ENCODE data around the gene FRMD1.

Gene FRMD1

GRCh38 chr6:168120390-168121302, 41.6 kb upstream of the FRMD1 start:
- Histone ChIP-seq H3K9ac (ENCODE audit: low read length) (no peak overlapping the region), H3K36me3 (ENCODE audit: control insufficient read depth, insufficient read depth, low read length) (no peaks in the 10 kb centered on the region), H3K4me3 (ENCODE audit: low read length) (no peak overlapping the region), H3K27ac (ENCODE audit: low read depth, low read length) (no peak overlapping the region), H3K4me1 (ENCODE audit: control insufficient read depth, insufficient read depth, low read length) (no peaks in the 10 kb centered on the region), H3K27me3 (ENCODE audit: control insufficient read depth, insufficient read depth, low read length) (no peaks in the 10 kb centered on the region)

GRCh38 chr6:168119539-168119938, 40.5 kb upstream of the FRMD1 start:
- H3K27me3 ChIP-seq (ENCODE audit: control insufficient read depth, insufficient read depth, low read length) = no peaks in the 10 kb centered on the region
- no peak overlapping the region for H3K9ac ChIP-seq (ENCODE audit: low read length)
- H3K36me3 ChIP-seq (ENCODE audit: control insufficient read depth, insufficient read depth, low read length) = no peaks in the 10 kb centered on the region
- H3K4me3 ChIP-seq (ENCODE audit: low read length) = no peak overlapping the region
- no peaks in the 10 kb centered on the region for H3K4me1 ChIP-seq (ENCODE audit: control insufficient read depth, insufficient read depth, low read length)
- H3K27ac ChIP-seq (ENCODE audit: low read depth, low read length) = no peak overlapping the region

GRCh38 chr6:168118935-168119334, 39.9 kb upstream of the FRMD1 start:
- no peaks in the 10 kb centered on the region for H3K27me3 ChIP-seq (ENCODE audit: control insufficient read depth, insufficient read depth, low read length)
- H3K36me3 ChIP-seq (ENCODE audit: control insufficient read depth, insufficient read depth, low read length) = no peaks in the 10 kb centered on the region
- H3K4me3 ChIP-seq (ENCODE audit: low read length) = no peak overlapping the region
- H3K9ac ChIP-seq (ENCODE audit: low read length) = no peak overlapping the region
- H3K27ac ChIP-seq (ENCODE audit: low read depth, low read length) = no peak overlapping the region
- no peaks in the 10 kb centered on the region for H3K4me1 ChIP-seq (ENCODE audit: control insufficient read depth, insufficient read depth, low read length)

GRCh38 chr6:168117942-168118341, 38.9 kb upstream of the FRMD1 start:
- Histone ChIP-seq H3K27me3 (ENCODE audit: control insufficient read depth, insufficient read depth, low read length) (no peaks in the 10 kb centered on the region), H3K27ac (ENCODE audit: low read depth, low read length) (no peak overlapping the region), H3K36me3 (ENCODE audit: control insufficient read depth, insufficient read depth, low read length) (no peaks in the 10 kb centered on the region), H3K4me1 (ENCODE audit: control insufficient read depth, insufficient read depth, low read length) (no peaks in the 10 kb centered on the region), H3K4me3 (ENCODE audit: low read length) (no peak overlapping the region), H3K9ac (ENCODE audit: low read length) (no peak overlapping the region)

GRCh38 chr6:168116975-168117899, 38.2 kb upstream of the FRMD1 start:
- no peak overlapping the region for H3K4me3 ChIP-seq (ENCODE audit: low read length)
- no peaks in the 10 kb centered on the region for H3K4me1 ChIP-seq (ENCODE audit: control insufficient read depth, insufficient read depth, low read length)
- no peaks in the 10 kb centered on the region for H3K27me3 ChIP-seq (ENCODE audit: control insufficient read depth, insufficient read depth, low read length)
- no peak overlapping the region for H3K27ac ChIP-seq (ENCODE audit: low read depth, low read length)
- no peaks in the 10 kb centered on the region for H3K36me3 ChIP-seq (ENCODE audit: control insufficient read depth, insufficient read depth, low read length)
- no peak overlapping the region for H3K9ac ChIP-seq (ENCODE audit: low read length)

- Histone ChIP-seq H3K4me1 (ENCODE audit: control insufficient read depth, insufficient read depth, low read length) (no peaks in the 10 kb centered on the region), H3K9ac (ENCODE audit: low read length) (no peak overlapping the region), H3K4me3 (ENCODE audit: low read length) (no peak overlapping the region), H3K36me3 (ENCODE audit: control insufficient read depth, insufficient read depth, low read length) (no peaks in the 10 kb centered on the region), H3K27ac (ENCODE audit: low read depth, low read length) (no peak overlapping the region), H3K27me3 (ENCODE audit: control insufficient read depth, insufficient read depth, low read length) (no peaks in the 10 kb centered on the region)
Observed at GRCh38 chr6:168116438-168116974, 37.5 kb upstream of the FRMD1 start.

- no peak overlapping the region for H3K27ac ChIP-seq (ENCODE audit: low read depth, low read length)
- H3K9ac ChIP-seq (ENCODE audit: low read length) = no peak overlapping the region
- H3K4me1 ChIP-seq (ENCODE audit: control insufficient read depth, insufficient read depth, low read length) = no peaks in the 10 kb centered on the region
- no peaks in the 10 kb centered on the region for H3K27me3 ChIP-seq (ENCODE audit: control insufficient read depth, insufficient read depth, low read length)
- H3K4me3 ChIP-seq (ENCODE audit: low read length) = no peak overlapping the region
- H3K36me3 ChIP-seq (ENCODE audit: control insufficient read depth, insufficient read depth, low read length) = no peaks in the 10 kb centered on the region
Observed at GRCh38 chr6:168115748-168116437, 36.9 kb upstream of the FRMD1 start.

- Histone ChIP-seq H3K27ac (ENCODE audit: low read depth, low read length) (no peak overlapping the region), H3K9ac (ENCODE audit: low read length) (no peak overlapping the region), H3K27me3 (ENCODE audit: control insufficient read depth, insufficient read depth, low read length) (no peaks in the 10 kb centered on the region), H3K4me3 (ENCODE audit: low read length) (no peak overlapping the region), H3K36me3 (ENCODE audit: control insufficient read depth, insufficient read depth, low read length) (no peaks in the 10 kb centered on the region), H3K4me1 (ENCODE audit: control insufficient read depth, insufficient read depth, low read length) (no peaks in the 10 kb centered on the region)
Observed at GRCh38 chr6:168113226-168113625, 34.2 kb upstream of the FRMD1 start.

- no peaks in the 10 kb centered on the region for H3K36me3 ChIP-seq (ENCODE audit: control insufficient read depth, insufficient read depth, low read length)
- no peak overlapping the region for H3K27ac ChIP-seq (ENCODE audit: low read depth, low read length)
- no peaks in the 10 kb centered on the region for H3K27me3 ChIP-seq (ENCODE audit: control insufficient read depth, insufficient read depth, low read length)
- H3K4me3 ChIP-seq (ENCODE audit: low read length) = no peak overlapping the region
- H3K4me1 ChIP-seq (ENCODE audit: control insufficient read depth, insufficient read depth, low read length) = peaks cover 4% of the 10 kb centered on the region
- H3K9ac ChIP-seq (ENCODE audit: low read length) = no peak overlapping the region
Observed at GRCh38 chr6:168111911-168112310, 32.9 kb upstream of the FRMD1 start.

GRCh38 chr6:168110437-168110836, 31.4 kb upstream of the FRMD1 start:
- H3K27ac ChIP-seq (ENCODE audit: low read depth, low read length) = no peak overlapping the region
- peaks cover 4% of the 10 kb centered on the region for H3K4me1 ChIP-seq (ENCODE audit: control insufficient read depth, insufficient read depth, low read length)
- no peak overlapping the region for H3K9ac ChIP-seq (ENCODE audit: low read length)
- no peak overlapping the region for H3K4me3 ChIP-seq (ENCODE audit: low read length)
- H3K27me3 ChIP-seq (ENCODE audit: control insufficient read depth, insufficient read depth, low read length) = no peaks in the 10 kb centered on the region
- no peaks in the 10 kb centered on the region for H3K36me3 ChIP-seq (ENCODE audit: control insufficient read depth, insufficient read depth, low read length)

GRCh38 chr6:168109171-168109570, 30.2 kb upstream of the FRMD1 start:
- peaks cover 4% of the 10 kb centered on the region for H3K4me1 ChIP-seq (ENCODE audit: control insufficient read depth, insufficient read depth, low read length)
- H3K27me3 ChIP-seq (ENCODE audit: control insufficient read depth, insufficient read depth, low read length) = peaks cover 2% of the 10 kb centered on the region
- no peaks in the 10 kb centered on the region for H3K36me3 ChIP-seq (ENCODE audit: control insufficient read depth, insufficient read depth, low read length)
- H3K27ac ChIP-seq (ENCODE audit: low read depth, low read length) = no peak overlapping the region
- no peak overlapping the region for H3K4me3 ChIP-seq (ENCODE audit: low read length)
- H3K9ac ChIP-seq (ENCODE audit: low read length) = no peak overlapping the region
